GM19467 (cell line): ENCODE results near the gene ANO2.

ENCODE experiments used
- ATAC-seq: cut with Tn5 transposase; IDR thresholded peaks from one replicate; pipeline ENCODE4 v1.9.1; 2021; ENCODE audit warnings: mild to moderate bottlenecking, moderate library complexity; ENCODE audit not compliant: unreplicated experiment

The ANO2 gene

GRCh38 chr12:5783289-5783920, 161.7 kb downstream of the ANO2 start:
- no peak for ATAC-seq

GRCh38 chr12:5780536-5780935, 164.5 kb downstream of the ANO2 start:
- no peak for ATAC-seq

GRCh38 chr12:5779401-5779800, 165.7 kb downstream of the ANO2 start:
- ATAC-seq: no peak

- ATAC-seq: no peak
These were observed 166.2 kb downstream of the ANO2 start for GRCh38 chr12:5778821-5779220.

- ATAC-seq: no peak
These were observed 167.6 kb downstream of the ANO2 start for GRCh38 chr12:5777451-5777850.

GRCh38 chr12:5776091-5776490, 169.0 kb downstream of the ANO2 start:
- ATAC-seq: no peak

- no peak for ATAC-seq
These were observed 171.5 kb downstream of the ANO2 start for GRCh38 chr12:5773550-5773949.

- ATAC-seq: no peak
These were observed 173.3 kb downstream of the ANO2 start for GRCh38 chr12:5771756-5772155.

GRCh38 chr12:5770727-5771126, 174.3 kb downstream of the ANO2 start:
- ATAC-seq: no peak

GRCh38 chr12:5768581-5769196, 176.4 kb downstream of the ANO2 start:
- no peak for ATAC-seq

GRCh38 chr12:5768171-5768570, 176.9 kb downstream of the ANO2 start:
- no peak for ATAC-seq

- no peak for ATAC-seq
These were observed 186.7 kb downstream of the ANO2 start for GRCh38 chr12:5758347-5758746.

- ATAC-seq: no peak
These were observed 188.7 kb downstream of the ANO2 start for GRCh38 chr12:5756338-5756842.

GRCh38 chr12:5748027-5748426, 197.0 kb downstream of the ANO2 start:
- no peak for ATAC-seq

- ATAC-seq: no peak
These were observed 198.1 kb downstream of the ANO2 start for GRCh38 chr12:5746917-5747316.

GRCh38 chr12:5746036-5746908, 198.8 kb downstream of the ANO2 start:
- no peak for ATAC-seq

- ATAC-seq: no peak
These were observed 199.7 kb downstream of the ANO2 start for GRCh38 chr12:5745251-5745888.

GRCh38 chr12:5742258-5742657, 202.8 kb downstream of the ANO2 start:
- no peak for ATAC-seq

GRCh38 chr12:5739917-5740316, 205.1 kb downstream of the ANO2 start:
- ATAC-seq: no peak

- no peak for ATAC-seq
These were observed 207.3 kb downstream of the ANO2 start for GRCh38 chr12:5737778-5738177.

GRCh38 chr12:5736527-5736926, 208.5 kb downstream of the ANO2 start:
- ATAC-seq: no peak
